NCI-H2107 treated with DMSO at 0.1 percent for 48 hours (cell line): Measurements from ENCODE around the gene ZNF491.
"Not testable (repeated sequence)": the region's sequence is repeated elsewhere in the genome, so short reads cannot be mapped to it uniquely, and the experiment has no call there.

Experiments
- DNase-seq: peaks from one replicate; lab custom pipeline; 2025; ENCODE audit not compliant: unreplicated experiment; lab: John Stamatoyannopoulos, UW

ZNF491 gene

GRCh38 chr19:11798391-11799330, at the start of gene ZNF491:
Gene ZNF491 (plus strand): TSS chr19:11798523. CDS start chr19:11805954, 7,431 bp downstream.
- DNase-seq = peak; percentile 89

GRCh38 chr19:11749751-11750150, 48.6 kb upstream of the ZNF491 start:
- DNase-seq = no peak

- no peak for DNase-seq
Measured at GRCh38 chr19:11752244-11752736, 46.0 kb upstream of the ZNF491 start.

GRCh38 chr19:11754663-11755062, 43.7 kb upstream of the ZNF491 start:
- no peak for DNase-seq

GRCh38 chr19:11756965-11757364, 41.4 kb upstream of the ZNF491 start:
- no peak for DNase-seq

- no peak for DNase-seq
Measured at GRCh38 chr19:11759805-11760204, 38.5 kb upstream of the ZNF491 start.

GRCh38 chr19:11763117-11763516, 35.2 kb upstream of the ZNF491 start:
- no peak for DNase-seq

GRCh38 chr19:11763611-11764010, 34.7 kb upstream of the ZNF491 start:
- DNase-seq = no peak

GRCh38 chr19:11766597-11767591, 31.4 kb upstream of the ZNF491 start, which contains the start of gene ZNF441:
Gene ZNF441 (plus strand): TSS chr19:11767000. CDS start chr19:11767194, 194 bp downstream.
- peak; percentile 72 for DNase-seq

- no peak for DNase-seq
Measured at GRCh38 chr19:11767633-11768133, 30.6 kb upstream of the ZNF491 start.

- DNase-seq = no peak
Measured at GRCh38 chr19:11769995-11770394, 28.3 kb upstream of the ZNF491 start.

- DNase-seq = not testable (repeated sequence)
Measured at GRCh38 chr19:11771520-11771919, 26.8 kb upstream of the ZNF491 start.

GRCh38 chr19:11776669-11777068, 21.7 kb upstream of the ZNF491 start:
- DNase-seq = not testable (repeated sequence)

GRCh38 chr19:11780431-11781020, 17.8 kb upstream of the ZNF491 start:
- no peak for DNase-seq

GRCh38 chr19:11781295-11782057, 16.8 kb upstream of the ZNF491 start:
- no peak for DNase-seq

- DNase-seq = no peak
Measured at GRCh38 chr19:11783767-11784166, 14.6 kb upstream of the ZNF491 start.

- no peak for DNase-seq
Measured at GRCh38 chr19:11784356-11784755, 14.0 kb upstream of the ZNF491 start.

GRCh38 chr19:11787536-11787935, 10.8 kb upstream of the ZNF491 start:
- DNase-seq = no peak

- DNase-seq = no peak
Measured at GRCh38 chr19:11792942-11793341, 5.4 kb upstream of the ZNF491 start.

GRCh38 chr19:11797491-11797890, 832 bp upstream of the ZNF491 start:
- DNase-seq = peak; percentile 93
